Limb (tissue), 2 donors: ENCODE results near the gene GJD4.

Source experiments
- DNase-seq, 2 donors: peaks; one replicate each; pipeline ENCODE4 v3.0.0-alpha.2; 2016; ENCODE audit errors: extremely low spot score in 2 of 2

Gene GJD4

DNA sequence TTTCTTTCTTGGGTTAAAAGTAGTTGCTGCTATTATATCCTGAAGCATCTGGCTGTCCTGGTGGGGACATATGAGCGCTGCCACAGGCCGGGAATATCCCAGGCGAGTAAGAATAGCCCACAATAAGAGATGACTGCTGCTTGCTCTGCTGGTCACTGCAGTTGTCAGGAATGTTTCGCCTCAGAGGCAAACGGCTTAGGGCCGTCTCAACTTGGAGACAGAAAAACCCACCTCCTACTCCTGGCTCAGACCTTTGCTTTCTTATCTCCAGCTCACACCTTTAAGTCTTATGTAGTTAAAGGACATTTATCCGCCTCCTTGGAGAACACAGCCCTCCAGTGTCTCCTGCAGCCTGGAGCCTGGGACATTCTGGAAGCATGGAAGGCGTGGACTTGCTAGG, at the start of gene GJD4:
TSS of gene GJD4 (plus strand) at position 151 of the 400 bp plus-strand sequence. CDS start at position 378, 227 bp downstream.
- DNase-seq, result no peak

GRCh38 chr10:35555962-35556930, 48.9 kb upstream of the GJD4 start:
- no peak for DNase-seq

GRCh38 chr10:35558276-35558675, 46.9 kb upstream of the GJD4 start:
- no peak for DNase-seq

GRCh38 chr10:35559416-35559815, 45.7 kb upstream of the GJD4 start:
- no peak for DNase-seq

DNA sequence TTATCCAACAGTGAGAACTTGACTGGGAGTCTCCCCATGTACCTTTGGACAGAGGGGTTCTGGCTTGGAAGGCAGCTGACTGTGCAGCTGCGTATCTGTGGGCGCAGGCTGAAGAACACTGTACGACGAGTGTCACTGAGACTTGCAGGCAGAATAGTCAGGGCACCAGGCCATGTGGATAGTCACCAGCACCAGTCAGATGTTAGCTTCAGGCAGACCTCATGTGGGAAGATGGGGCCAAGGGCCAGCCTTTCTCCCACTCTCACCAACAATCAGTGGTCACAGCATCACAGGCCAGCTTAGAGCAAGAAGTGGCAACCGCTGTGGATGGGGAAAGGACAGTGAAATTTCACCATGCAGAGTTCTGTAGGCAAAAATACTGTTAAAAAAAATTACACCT, 43.4 kb upstream of the GJD4 start:
- DNase-seq, result no peak

DNA sequence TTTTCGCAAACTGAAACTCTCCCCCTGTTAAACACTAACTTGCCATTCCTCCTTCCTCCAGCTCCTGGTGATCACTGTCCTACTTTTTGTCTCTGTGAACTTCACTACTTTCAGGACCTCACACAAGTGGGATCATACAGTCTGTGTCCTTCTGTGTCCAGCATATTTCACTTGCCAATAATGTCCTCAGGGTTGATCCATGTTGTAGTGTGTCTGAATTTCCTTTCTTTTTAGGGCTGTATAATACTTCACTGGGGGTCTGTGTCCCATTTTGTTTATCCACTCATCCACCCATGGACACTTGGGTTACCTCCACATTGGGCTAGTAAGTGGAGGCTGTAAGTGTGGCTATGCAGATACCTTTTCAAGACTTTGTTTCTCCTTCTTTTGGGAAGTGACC, 42.7 kb upstream of the GJD4 start:
- DNase-seq, result no peak

GRCh38 chr10:35563261-35563891, 41.8 kb upstream of the GJD4 start:
- DNase-seq, result peak; percentile 59 to 70

DNA sequence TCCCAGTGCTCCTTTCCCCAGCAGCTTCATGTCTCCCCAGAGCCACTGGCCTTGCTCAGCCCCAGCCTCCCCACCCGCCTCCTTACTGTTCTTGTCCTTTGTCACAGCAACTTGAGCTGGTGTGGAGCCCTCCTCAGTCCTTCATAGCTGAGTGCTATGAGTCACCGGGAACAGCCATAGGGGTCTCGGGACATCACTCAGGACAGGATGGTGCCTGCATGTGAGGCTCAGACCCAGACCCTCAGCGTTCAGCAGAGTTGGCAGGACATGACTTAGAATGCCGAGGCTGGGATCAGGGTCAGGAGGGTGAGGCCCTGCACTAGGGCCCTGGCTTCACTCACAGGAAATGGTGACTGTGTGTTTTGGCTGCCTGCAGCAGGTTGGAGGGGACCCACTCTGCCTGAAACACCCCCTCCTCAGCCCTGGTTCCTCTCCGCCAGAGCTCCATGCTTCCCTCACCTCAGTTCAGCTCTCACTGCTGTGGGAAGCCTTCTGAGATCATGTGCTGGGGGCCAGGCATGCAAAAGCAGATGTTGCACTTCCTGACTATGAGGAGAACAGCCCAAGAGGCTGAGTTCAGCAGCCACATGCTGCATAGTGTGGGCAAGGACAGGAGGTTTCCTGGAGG, 40.7 kb upstream of the GJD4 start:
- no peak for DNase-seq

- no peak for DNase-seq
These were observed 39.5 kb upstream of the GJD4 start for GRCh38 chr10:35565602-35566081.

GRCh38 chr10:35567951-35568350, 37.2 kb upstream of the GJD4 start:
- no peak for DNase-seq

DNA sequence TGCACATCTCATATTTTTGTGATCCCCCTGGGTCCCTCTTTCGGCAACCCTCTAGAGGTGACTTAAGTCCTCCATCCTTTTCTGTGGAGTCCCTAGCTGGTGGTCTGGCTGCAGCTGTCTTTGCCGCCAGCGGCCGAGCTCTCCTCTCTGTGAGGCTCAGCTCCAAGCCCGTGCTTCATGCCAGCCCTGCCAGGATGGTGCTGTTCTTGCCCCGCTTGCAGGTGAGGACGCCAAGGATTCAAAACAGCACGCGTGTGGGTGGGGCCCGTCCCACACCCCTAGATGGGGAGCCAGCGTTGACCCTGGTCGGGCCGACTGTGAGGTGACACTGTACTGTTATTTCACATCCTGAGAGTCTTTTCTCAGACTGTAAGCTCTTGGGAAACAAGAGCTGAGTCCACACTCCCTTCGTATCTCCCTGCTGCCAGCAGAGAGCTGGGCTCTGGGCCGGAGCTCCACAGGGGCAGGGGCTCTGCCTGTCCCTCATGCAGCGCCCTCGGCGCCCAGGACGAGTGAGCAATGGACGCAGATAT, 36.6 kb upstream of the GJD4 start:
- DNase-seq, result no peak

GRCh38 chr10:35569111-35569707, 35.9 kb upstream of the GJD4 start:
- no peak for DNase-seq

- DNase-seq, result no peak
These were observed 35.3 kb upstream of the GJD4 start for GRCh38 chr10:35569836-35570235.

DNA sequence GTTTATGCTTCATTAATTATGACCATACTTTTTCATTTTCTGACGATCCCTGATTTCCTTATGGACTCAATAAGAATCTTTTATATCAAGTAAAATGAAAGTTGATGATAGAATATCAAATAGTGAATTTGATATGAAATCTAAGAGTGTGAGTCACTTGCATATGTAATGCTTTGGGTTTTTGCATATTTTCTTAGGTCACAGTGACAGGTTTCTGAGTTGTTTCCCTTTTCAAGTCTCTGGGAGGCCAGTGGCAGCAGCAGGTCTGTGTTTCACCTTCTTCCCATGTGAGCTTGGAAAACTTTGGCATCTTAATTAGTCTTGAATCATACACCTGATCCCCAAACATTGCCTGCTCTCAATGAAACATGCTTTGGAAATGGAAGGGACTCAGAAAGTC, 34.7 kb upstream of the GJD4 start:
- DNase-seq, result no peak

DNA sequence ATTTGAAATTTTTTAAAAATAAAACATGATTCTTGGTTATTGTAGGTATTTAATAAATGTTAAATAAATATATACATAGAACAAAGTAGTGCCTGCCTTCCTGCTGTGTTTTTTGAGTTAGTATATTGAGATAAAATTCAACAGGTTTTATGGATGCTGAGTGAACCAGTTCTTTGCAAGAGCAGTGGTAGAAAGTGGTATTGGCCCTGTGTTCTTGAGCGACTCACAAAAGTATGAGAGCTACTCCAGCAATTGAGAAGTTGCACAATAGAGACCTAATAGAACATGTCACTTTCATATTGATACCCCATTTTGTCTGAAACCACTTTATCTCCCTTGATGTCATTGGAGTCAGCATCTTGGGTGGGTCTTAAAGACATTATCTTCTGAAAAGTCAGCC, 32.6 kb upstream of the GJD4 start:
- no peak for DNase-seq

DNA sequence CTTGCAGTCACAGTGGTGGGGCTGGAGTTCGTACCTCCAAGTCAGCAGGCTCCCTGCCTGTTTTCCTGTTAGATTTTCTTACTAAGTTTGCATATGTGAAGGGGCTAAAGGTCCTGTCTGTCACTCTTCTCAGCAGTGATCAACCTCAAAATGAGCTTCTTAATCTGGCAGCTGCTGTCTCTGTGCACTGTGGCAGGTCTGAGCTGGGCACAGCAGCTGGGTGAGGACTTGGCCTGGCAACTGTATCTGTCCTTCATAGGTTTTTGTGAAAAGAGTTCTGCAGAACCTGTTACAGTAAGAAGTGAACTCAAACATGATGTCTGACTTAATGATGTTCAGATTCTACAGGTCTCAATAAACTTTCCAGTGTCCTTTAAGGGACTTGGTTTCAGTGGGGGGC, 31.3 kb upstream of the GJD4 start:
- no peak for DNase-seq

- no peak for DNase-seq
These were observed 30.2 kb upstream of the GJD4 start for GRCh38 chr10:35574924-35575352.

- no peak for DNase-seq
These were observed 29.5 kb upstream of the GJD4 start for GRCh38 chr10:35575640-35576039.

- no peak for DNase-seq
These were observed 28.4 kb upstream of the GJD4 start for GRCh38 chr10:35576730-35577129.

DNA sequence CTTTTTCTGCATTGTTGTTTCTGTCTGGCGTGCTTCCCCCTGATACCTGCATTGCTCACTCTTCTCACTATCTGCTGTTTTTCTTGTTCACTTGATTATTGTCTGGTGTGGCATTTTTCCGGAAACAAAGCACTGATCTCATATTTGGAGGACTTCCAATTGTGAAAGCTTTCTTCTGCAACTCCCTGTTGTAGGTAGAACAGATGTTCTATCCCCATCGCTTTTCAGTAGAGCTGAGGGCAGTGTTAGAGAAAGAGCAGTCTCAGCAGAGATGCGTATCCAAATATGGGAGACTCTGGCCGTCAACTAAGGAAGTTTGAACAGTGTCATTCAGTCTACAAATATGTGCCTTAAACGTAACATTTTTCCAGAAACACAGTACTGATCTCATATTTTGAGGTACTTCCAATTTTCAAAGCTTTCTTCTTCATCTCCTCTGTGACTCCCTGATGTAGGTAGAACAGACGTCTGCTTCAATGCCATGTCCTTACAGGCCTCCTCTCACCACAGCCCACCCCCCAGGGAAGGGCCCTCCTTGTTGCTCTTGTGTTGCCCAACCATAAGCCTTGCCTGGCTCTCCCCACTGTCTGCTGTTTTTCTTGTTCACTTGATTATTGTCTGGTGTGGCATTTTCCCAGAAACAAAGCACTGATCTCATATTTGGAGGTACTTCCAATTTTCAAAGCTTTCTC, 27.1 kb upstream of the GJD4 start:
- DNase-seq, result no peak

DNA sequence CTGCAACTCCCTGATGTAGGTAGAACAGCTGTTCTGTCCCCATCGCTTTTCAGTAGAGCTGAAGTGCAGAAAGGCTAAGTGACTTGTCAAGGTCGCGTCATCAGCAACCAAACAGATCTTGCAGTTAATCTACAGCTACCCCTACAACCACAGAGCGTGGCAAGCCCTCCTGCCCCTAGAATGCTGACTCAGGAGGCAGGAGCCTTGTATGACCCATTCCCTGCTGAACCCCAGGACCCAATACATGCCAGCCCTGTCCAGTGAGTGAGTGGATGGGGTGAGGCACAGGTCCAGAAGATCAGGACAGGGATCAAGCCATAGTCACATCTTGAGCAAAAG, 26.6 kb upstream of the GJD4 start:
- no peak for DNase-seq
